ENCODE measurements around the gene NPTN. TPM values are rescaled to one million over a fixed set of nuclear protein-coding genes. Genes with fewer than 3 reads are reported as not detected.

The NPTN gene
- total and polyA plus RNA-seq, 9 of the 15 experiments (the other 6 are each of a cell fraction or from before 2014, with no cell fraction given), result 9.6 to 48.5 (median 21.7) TPM

DNA sequence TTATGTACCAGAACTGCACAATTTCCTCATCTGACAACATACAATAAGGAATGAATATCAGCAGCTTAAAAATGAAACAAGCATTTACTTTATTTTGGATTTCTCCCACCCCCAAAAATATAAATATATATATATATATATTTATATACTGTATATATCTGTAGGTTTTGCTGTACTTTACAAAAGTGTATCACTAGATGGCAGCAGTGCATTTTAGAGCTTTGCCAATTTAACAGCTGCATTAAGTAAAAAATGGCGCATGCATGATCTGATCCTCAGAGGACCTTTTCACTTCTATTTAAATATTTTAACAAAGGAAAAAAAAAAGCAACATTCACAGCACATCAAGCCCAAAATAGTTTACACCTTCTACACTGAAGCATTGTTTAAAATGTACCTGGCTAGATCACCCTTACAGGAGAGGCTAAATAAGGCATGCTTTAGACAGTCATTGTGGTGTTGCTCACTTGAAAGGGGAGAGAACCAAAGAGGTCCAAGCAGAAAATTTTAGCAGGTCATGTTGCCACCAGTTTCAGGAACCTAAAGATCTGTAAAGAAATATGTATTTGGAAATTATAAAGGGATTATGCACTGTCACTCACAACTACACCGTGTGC lies 72.6 kb downstream of the NPTN start:
- Histone ChIP-seq H3K4me3 (no peak overlapping the region), H3K9ac (ENCODE audit: insufficient read depth in 1 of 2, low read depth in 2 of 2, low read length in 2 of 2) (no peak overlapping the region), H2AFZ (ENCODE audit: low read depth, low read length) (no peak overlapping the region), H3K27me3 (ENCODE audit: control insufficient read depth in 2 of 2, insufficient read depth in 2 of 2, low read length in 2 of 2) (no peaks in the 10 kb centered on the region), H3K36me3 (ENCODE audit: control insufficient read depth, insufficient read depth, low read length) (peaks cover 54% of the 10 kb centered on the region), H3K9me1 (ENCODE audit: control insufficient read depth, insufficient read depth, low read length) (no peaks in the 10 kb centered on the region), H4K20me1 (replicated peaks; ENCODE audit: control insufficient read depth, insufficient read depth, low read length) (peaks cover 4% of the 10 kb centered on the region; the same call in 1 of the 2 replicates), H3K9me3 (replicated peaks; ENCODE audit: control insufficient read depth, insufficient read depth, low read depth, low read length) (no peaks in the 10 kb centered on the region), H3K4me2 (ENCODE audit: insufficient read depth, low read length) (no peak overlapping the region), H3K27ac (ENCODE audit: extremely low read depth, low read depth, low read length) (no peak overlapping the region), H3K4me1 (replicated peaks in 1 of 2; ENCODE audit: control insufficient read depth in 2 of 2, insufficient read depth in 2 of 2, low read length in 2 of 2) (peaks cover 0 to 11% of the 10 kb centered on the region in 2 experiments; a peak in 3 of 5 replicates), H3K79me2 (ENCODE audit: control insufficient read depth, insufficient read depth, low read length) (no peaks in the 10 kb centered on the region)
- POLR2A ChIA-PET, result interaction anchor here (0.8 kb wide), 1 partner anchor 11 kb away, joined by 3 read pairs; no protein-coding TSS in a partner anchor
- 78% methylated on average over 2 of the region's 2 CpGs for WGBS (ENCODE audit: insufficient coverage, low coverage, missing lambda C conversion rate)
- BruUV-seq (replicated peaks), result no TSS peak
- in situ Hi-C loops (cut with MboI) (loop anchor here (5.0 kb wide), 2 partner anchors 77 to 137 kb away; no protein-coding TSS in a partner anchor), intact Hi-C loops (cut with micrococcal nuclease) (loop anchor here (1.0 kb wide), 2 partner anchors 76 to 140 kb away; no protein-coding TSS in a partner anchor)
- TF ChIP-seq, protein P1, sequence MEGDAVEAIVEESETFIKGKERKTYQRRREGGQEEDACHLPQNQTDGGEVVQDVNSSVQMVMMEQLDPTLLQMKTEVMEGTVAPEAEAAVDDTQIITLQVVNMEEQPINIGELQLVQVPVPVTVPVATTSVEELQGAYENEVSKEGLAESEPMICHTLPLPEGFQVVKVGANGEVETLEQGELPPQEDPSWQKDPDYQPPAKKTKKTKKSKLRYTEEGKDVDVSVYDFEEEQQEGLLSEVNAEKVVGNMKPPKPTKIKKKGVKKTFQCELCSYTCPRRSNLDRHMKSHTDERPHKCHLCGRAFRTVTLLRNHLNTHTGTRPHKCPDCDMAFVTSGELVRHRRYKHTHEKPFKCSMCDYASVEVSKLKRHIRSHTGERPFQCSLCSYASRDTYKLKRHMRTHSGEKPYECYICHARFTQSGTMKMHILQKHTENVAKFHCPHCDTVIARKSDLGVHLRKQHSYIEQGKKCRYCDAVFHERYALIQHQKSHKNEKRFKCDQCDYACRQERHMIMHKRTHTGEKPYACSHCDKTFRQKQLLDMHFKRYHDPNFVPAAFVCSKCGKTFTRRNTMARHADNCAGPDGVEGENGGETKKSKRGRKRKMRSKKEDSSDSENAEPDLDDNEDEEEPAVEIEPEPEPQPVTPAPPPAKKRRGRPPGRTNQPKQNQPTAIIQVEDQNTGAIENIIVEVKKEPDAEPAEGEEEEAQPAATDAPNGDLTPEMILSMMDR (IDR thresholded peaks at IDR 0.05 in 2 of 3, conservative IDR thresholded peaks at IDR 0.05 in 1 of 3; ENCODE audit: insufficient read depth in 2 of 3, low read depth in 1 of 3, low read length in 3 of 3), result peak; percentile 30 to 69 (median 51); a peak in 3 of 6 replicates
- TF ChIP-seq, protein P2, sequence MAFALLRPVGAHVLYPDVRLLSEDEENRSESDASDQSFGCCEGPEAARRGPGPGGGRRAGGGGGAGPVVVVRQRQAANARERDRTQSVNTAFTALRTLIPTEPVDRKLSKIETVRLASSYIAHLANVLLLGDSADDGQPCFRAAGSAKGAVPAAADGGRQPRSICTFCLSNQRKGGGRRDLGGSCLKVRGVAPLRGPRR (CRISPR knock-in tag; IDR thresholded peaks at IDR 0.05), result no peak
- TF ChIP-seq SMC3 (conservative IDR thresholded peaks at IDR 0.05; ENCODE audit: insufficient read depth, low read depth, low read length), result 0 out of 2 replicates have a peak, but pooled peaks have one; percentile 41
- no peak for TF ChIP-seq ZNF79 (CRISPR knock-in tag; IDR thresholded peaks at IDR 0.05; ENCODE audit: low read depth)
- no peak for TF ChIP-seq ZNF584 (CRISPR knock-in tag; IDR thresholded peaks at IDR 0.05; ENCODE audit: low read depth)
- TF ChIP-seq DEAF1 (CRISPR knock-in tag; IDR thresholded peaks at IDR 0.05), result peak; percentile 24; the same call in 1 of the 2 replicates
- TF ChIP-seq MTA1 (IDR thresholded peaks at IDR 0.05; ENCODE audit: borderline replicate concordance), result no peak
- peak; percentile 49 to 65 for TF ChIP-seq RAD21 (CRISPR knock-in tag; conservative IDR thresholded peaks at IDR 0.05 in 1 of 2, IDR thresholded peaks at IDR 0.05 in 1 of 2)
- no peak for TF ChIP-seq STAT6 (CRISPR knock-in tag; IDR thresholded peaks at IDR 0.05)
- peak in 1 of 3 experiments; percentile 31 for TF ChIP-seq YY1 (IDR thresholded peaks at IDR 0.05; ENCODE audit: borderline replicate concordance in 1 of 3, control insufficient read depth in 1 of 3, extremely low read depth in 1 of 3, insufficient read depth in 3 of 3, insufficient read length in 1 of 3, insufficient replicate concordance in 2 of 3, low read depth in 1 of 3, low read length in 2 of 3)
- CTCF ChIA-PET (ENCODE audit: low intra/inter-chr PET ratio), result interaction anchor here (0.9 to 5.5 kb wide), 5 partner anchors 76 to 256 kb away, joined by 4 to 52 read pairs (median 12); no protein-coding TSS in a partner anchor
- FAIRE-seq, result no peak
- DNase-seq (ENCODE audit: extremely low read depth in 1 of 4, low spot score in 3 of 4), result peak in 2 of 4 experiments; percentile 24 to 67
- peak; percentile 82 for ATAC-seq
